ENCODE data around the gene TTC8.

The TTC8 gene

DNA sequence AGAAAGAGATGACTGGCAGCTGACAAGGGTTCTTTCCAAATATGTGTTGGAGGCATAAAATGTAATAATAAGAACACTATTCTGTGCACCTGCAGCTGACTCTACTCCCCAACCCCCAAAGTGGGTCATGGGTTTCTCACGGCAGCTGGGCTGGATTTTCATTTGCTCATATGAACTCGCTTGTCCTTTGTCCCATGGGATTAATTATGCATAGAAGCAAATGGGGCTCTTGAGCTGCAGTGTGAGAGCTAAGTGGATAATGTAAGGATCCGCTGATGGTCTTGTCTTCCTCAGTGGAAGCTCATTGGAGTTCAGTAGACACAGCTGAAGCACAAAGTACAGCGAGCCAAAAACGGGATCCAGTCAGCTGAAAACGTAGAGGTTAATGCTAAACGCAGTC, 46.3 kb downstream of the TTC8 start:
- no peak for DNase-seq

- DNase-seq = no peak
These were observed 47.0 kb downstream of the TTC8 start for GRCh38 chr14:88871429-88871828.

DNA sequence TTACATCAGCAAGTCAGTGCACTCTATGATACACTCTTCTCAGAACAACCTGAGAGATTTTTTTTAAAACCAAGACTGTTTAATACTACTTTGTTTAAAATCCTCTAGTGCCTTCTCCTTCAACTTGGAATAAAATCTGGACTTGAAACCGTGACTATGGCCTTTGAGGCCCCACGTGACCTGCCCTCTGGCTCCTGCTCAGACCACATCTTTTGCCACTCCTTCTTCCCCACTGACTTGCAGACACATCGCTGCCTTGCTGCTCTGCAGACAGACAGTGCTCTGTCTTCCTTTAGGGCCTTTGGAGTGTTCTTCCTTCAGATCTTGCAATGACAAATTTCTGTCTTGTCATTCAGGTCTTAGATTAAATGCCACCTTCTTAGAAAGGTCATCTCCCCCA, 48.5 kb downstream of the TTC8 start:
- DNase-seq = no peak

DNA sequence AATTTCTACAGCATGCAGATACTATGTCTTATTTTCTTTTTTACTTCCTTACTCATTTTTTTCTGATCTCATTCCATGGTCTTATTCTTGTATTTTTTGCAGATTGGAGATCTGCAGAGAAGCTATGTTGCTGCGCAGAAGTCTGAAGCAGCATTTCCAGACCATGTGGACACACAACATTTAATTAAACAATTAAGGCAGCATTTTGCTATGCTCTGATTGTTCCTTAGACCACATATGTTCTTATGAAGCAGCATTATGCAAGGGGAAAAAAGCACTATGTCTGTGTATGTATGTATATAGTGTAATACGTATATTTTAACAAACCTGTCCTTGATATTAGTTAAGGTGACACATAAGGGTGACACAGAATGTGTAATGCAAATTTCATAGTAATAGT, 52.7 kb downstream of the TTC8 start:
- no peak for DNase-seq

DNA sequence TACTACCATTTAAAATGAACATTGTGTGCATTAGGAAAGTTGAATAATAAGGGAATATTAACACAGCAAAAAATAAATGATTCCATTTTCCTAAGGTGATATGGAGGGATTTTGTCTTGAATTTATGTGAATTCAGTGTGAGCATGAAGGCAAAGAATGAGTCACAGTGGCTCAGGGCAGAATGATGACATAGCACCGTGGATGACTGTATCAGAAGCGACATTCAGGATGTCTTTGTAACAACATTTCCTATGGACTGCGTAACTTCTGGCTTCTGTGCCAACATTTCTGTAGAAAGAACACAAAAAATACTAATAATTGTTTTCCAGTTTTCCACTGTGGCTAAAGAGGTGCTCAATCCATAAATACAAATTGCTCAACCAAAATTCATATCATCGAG, 54.6 kb downstream of the TTC8 start:
- DNase-seq = no peak

DNA sequence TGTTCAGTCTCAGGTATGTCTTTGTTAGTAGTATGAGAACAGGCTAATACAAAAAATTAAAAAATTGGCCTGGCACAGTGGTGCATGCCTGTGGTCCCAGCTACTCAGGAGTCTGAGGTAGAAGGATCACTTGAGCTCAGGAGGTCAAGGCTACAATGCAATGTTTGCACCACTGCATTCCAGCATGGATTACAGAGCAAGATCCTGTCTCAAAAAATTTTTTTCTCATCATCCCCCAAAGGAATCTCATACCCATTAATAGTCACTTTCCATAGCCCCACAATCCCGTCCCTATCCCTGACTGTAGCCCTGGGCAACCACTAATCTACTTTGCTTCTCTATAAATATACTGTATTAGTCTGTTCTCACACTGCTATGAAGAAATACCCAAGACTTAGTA, 57.8 kb downstream of the TTC8 start:
- DNase-seq = no peak

DNA sequence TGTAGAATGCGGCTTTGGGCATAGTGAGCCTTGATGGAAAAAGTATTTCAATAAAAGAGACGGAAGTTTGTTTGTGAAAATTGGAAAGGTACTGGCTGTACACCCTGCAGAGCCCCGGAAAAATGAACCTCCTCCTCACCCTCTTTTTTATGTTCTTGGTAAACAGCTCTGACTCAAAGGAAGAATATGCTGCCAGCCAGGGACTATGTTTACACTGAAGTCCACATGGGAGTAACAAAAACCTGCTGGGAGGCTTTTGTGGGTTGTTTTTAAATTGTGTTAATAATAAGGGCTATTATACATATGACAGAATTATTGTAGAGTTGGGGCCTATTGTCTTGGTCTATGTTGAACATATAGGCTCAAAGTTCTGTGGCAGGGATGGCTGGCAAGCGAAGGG, 70.7 kb downstream of the TTC8 start:
- DNase-seq = no peak

DNA sequence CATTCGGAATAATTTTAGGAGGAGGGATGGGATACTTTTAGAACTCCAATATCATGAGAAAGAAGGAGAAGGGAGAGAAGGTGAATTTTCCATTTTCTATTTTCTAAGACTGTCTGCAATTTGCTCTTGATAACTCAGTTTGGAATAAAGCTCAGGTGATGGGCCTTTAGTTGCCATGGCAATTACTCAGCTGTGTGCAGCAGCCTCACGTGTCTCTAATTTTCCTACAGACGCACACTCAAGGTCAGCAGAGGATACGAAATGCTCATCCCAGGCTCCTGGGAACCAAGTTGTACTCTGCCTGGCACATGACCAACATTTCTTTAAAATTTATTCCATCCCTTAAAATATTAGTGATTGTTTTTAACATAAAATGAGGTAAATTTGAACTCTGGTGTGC, 76.7 kb downstream of the TTC8 start:
- no peak for DNase-seq

DNA sequence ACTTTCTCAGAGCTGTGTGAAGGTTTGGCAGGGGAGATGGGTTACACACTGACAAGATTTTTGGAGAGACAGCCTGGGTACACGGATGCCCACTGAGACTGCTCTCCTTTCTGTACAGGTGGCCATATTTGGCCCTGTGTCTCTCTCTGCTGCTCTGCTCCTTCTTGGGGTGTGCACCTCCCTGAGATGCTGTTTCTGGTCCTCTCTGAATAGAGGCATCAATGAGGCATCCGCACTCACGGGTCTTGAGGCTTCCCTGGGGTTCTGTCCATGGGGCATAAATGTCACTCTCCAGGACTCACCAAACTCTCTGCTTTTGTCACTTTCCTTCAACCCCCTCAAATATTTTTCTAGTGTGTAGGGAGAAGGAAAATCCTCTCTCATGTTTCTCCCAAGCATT, 77.5 kb downstream of the TTC8 start:
- no peak for DNase-seq

GRCh38 chr14:88902850-88903249, 78.4 kb downstream of the TTC8 start:
- no peak for DNase-seq

- no peak for DNase-seq
These were observed 79.8 kb downstream of the TTC8 start for GRCh38 chr14:88904206-88904647.

- DNase-seq = no peak
These were observed 80.4 kb downstream of the TTC8 start for GRCh38 chr14:88904864-88905263.

DNA sequence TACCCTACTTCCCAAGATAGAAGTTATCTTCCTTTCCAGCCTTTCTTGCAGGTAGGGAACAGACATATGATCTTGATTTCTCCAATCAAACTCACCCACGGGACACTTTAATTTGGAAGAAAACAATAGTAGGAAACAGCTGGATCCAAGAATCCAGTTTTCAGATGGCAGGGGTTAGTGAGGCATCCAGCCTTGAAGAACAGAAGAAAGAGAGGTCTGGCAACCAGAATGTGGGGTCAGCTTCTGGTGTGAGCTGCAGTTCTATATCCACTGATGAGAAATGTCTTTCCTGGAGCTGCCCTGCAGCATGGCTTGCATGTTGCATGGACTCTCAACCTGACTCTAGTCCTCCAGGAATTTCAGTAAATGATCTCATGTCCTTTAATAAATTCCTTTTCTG, 83.8 kb downstream of the TTC8 start:
- DNase-seq = no peak

GRCh38 chr14:88910386-88910785, 85.9 kb downstream of the TTC8 start:
- no peak for DNase-seq

GRCh38 chr14:88911809-88912208, 87.4 kb downstream of the TTC8 start:
- no peak for DNase-seq

DNA sequence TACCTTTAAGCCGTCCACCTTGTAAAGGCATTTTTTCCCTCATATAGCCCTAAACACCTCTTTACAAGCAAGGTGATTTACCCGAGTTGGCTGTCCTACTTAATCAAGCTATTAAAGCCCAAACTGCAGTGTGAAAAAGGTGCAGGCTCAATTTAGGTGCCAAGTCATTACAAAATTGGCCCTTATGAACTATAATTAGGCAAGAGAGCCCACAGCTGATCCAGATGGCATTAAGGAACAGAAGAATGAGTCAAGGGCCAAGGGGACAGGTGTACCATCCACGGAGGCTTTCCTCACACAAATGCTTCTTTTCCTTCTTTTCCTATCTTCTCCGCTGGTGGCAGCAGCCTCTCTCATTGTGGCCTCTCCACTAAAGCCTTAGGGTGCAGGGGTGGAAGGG, 90.5 kb downstream of the TTC8 start:
- no peak for DNase-seq

DNA sequence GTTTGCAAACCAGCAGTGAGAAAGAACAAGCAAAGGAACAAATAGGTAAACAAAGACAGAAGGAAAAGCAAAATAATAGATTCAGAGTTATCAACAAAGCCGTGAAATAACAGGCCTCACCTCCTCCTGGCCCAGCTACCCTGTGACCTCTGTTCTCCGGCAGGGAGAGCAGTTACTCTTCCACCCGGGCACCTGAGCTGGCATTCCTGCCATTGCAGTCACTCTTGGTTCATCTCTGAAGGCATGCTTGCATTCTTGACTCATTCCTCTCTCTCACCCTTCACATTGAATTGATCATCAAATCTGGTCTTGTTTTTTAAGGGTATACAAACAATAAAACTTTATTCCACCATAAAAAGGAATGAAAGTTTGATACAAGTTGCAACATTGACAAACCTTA, 95.1 kb downstream of the TTC8 start:
- DNase-seq = no peak
